Pancreas (tissue), 10 donors: ENCODE results near the gene FMNL3. TPM values are rescaled to one million over a fixed set of nuclear protein-coding genes. Genes with fewer than 3 reads are reported as not detected.

Experiments
- ATAC-seq, 4 donors: fragments of 200-7000 bp; cut with Tn5 transposase; one replicate each; pipeline versions ENCODE4 v1.8.0 to v1.9.1; 2020; ENCODE audit warnings: mild to moderate bottlenecking in 4 of 4, moderate library complexity in 4 of 4
- DNase-seq, 6 donors: peaks; one replicate each; pipeline ENCODE4 v3.0.0-alpha.2; 2020
- FAIRE-seq: peaks from 2 replicates; lab custom pipeline; 2012; peaks lifted over from hg19 to GRCh38; lab: Jason Lieb, UNC
- H3K27ac ChIP-seq, 4 donors: fragments of 200-600 bp; sonication (generic); 1 replicate in 3 of 4; 2 replicates in 1 of 4; pipeline versions ENCODE4 v1.5.0 to v1.8.0; 2020
- H3K27me3 ChIP-seq, 4 donors: fragments of 200-600 bp; one replicate each; pipeline ENCODE4 v1.8.0; 2021
- H3K36me3 ChIP-seq, 3 donors: fragments of 200-600 bp; sonication (generic) in 1 of 3; one replicate each; pipeline versions ENCODE4 v1.5.0 to v1.8.0; 2020 to 2021
- H3K4me1 ChIP-seq, 3 donors: fragments of 200-600 bp; one replicate each; pipeline ENCODE4 v1.8.0; 2021
- H3K4me3 ChIP-seq, 4 donors: fragments of 200-600 bp; sonication (generic) in 2 of 4; one replicate each; pipeline versions ENCODE4 v1.5.0 to v1.8.0; 2020 to 2021
- H3K9me3 ChIP-seq, 4 donors: fragments of 200-600 bp; one replicate each; pipeline ENCODE4 v1.8.0; 2021
- WGBS, 2 donors: extraction: QIAGEN DNeasy Blood & Tissue Kit; methylation state at CpG; one replicate each; pipeline ENCODE4 v1.1.7; 2013; 5-methylcytosine and 5-hydroxymethylcytosine counted together
- intact Hi-C, 3 donors: fragments of 100-400 bp; cut with DNase I; formaldehyde crosslinking; loops; one replicate each; pipeline versions ENCODE4 v1.11.1 to v1.14.2; 2022
- polyA plus RNA-seq, 2 donors: library from polyadenylated mRNA; stranded (reverse); fragments of 200-250 nt; gene quantifications; one replicate each; pipeline ENCODE4 v1.2.3, GENCODE V29; 2013
- total RNA-seq, 6 donors: library from RNA; stranded (reverse); fragmentation: NEBNext Ultra II Directional in 4 of 6; extraction: Animal tissue kit (Norgen Biotek cat#: 25700) in 4 of 6; gene quantifications; one replicate each; pipeline versions ENCODE4 v1.2.1 to v1.2.4, GENCODE V29; 2021 to 2023
- TF ChIP-seq, protein P1 (sequence below), 4 donors: fragments of 200-600 bp; sonication (generic) in 3 of 4; IDR thresholded peaks; one replicate each; pipeline versions ENCODE4 v1.5.0 to v1.8.0; 2021; ENCODE audit warnings: antibody characterized with exemption in 4 of 4
- donor health status: healthy with polysubstance abuse.
- donor health status: DM: no; HTN: no; CAD: no; lungs with moderate emphysema.
- donor health status: DM: no; HTN: no; CAD: no.
- donor health status: control.
- donor health status: control.
- donor health status: Bipolar disorder and iron deficiency.
- donor health status: DM: yes; HTN: yes; CAD: no.
- donor health status: DM: no; HTN: no; CAD: no.
- donor health status: DM: no; HTN: no; CAD: no.
- donor health status: DM: yes; HTN: yes; CAD: no.

FMNL3 gene
- total and polyA plus RNA-seq, 8 donors = 1.8 to 13.5 (median 3.0) TPM

DNA sequence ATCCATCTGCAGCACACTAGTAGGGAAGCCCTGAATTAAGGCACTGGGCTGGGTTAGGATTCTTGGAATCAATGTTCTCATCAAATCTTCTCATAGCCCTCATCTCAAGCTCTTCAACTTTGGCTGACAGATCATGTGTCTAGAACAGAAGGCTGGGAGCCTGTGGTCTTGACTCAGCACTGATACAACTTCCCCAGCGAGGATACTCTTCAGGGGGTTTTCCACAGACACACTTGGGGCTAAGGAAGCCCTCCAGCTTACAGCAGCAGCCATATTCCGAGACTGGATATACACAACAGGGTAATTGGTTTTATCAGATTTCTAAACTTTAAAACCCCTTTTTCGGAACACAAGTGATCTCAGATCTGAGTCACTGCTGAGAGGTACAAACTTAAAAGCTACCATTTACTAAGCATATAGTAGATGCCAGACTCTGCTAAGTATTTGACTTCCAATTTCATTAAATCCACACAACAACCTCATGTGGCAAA lies 3.5 kb downstream of the FMNL3 start:
- intact Hi-C loops = loop anchor here in 1 of 3 donors (10.0 kb wide), 1 partner anchor 59 kb away; no protein-coding TSS in a partner anchor
- TF ChIP-seq, protein P1, sequence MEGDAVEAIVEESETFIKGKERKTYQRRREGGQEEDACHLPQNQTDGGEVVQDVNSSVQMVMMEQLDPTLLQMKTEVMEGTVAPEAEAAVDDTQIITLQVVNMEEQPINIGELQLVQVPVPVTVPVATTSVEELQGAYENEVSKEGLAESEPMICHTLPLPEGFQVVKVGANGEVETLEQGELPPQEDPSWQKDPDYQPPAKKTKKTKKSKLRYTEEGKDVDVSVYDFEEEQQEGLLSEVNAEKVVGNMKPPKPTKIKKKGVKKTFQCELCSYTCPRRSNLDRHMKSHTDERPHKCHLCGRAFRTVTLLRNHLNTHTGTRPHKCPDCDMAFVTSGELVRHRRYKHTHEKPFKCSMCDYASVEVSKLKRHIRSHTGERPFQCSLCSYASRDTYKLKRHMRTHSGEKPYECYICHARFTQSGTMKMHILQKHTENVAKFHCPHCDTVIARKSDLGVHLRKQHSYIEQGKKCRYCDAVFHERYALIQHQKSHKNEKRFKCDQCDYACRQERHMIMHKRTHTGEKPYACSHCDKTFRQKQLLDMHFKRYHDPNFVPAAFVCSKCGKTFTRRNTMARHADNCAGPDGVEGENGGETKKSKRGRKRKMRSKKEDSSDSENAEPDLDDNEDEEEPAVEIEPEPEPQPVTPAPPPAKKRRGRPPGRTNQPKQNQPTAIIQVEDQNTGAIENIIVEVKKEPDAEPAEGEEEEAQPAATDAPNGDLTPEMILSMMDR (IDR thresholded peaks at IDR 0.05) = no peak
- no peak for ATAC-seq
- H3K4me3 ChIP-seq = no peak overlapping the region
- H3K4me1 ChIP-seq = peaks cover 0 to 2% (median 0%) of the 10 kb centered on the region in 3 donors
- peaks cover 0 to 1% (median 0%) of the 10 kb centered on the region in 4 donors for H3K27me3 ChIP-seq
- no peak overlapping the region for H3K27ac ChIP-seq
- WGBS, 2 donors = 62 to 73% methylated on average over 3 of the region's 3 CpGs
- no peak for FAIRE-seq
- H3K36me3 ChIP-seq = no peaks in the 10 kb centered on the region
- no peaks in the 10 kb centered on the region for H3K9me3 ChIP-seq
- DNase-seq = no peak

DNA sequence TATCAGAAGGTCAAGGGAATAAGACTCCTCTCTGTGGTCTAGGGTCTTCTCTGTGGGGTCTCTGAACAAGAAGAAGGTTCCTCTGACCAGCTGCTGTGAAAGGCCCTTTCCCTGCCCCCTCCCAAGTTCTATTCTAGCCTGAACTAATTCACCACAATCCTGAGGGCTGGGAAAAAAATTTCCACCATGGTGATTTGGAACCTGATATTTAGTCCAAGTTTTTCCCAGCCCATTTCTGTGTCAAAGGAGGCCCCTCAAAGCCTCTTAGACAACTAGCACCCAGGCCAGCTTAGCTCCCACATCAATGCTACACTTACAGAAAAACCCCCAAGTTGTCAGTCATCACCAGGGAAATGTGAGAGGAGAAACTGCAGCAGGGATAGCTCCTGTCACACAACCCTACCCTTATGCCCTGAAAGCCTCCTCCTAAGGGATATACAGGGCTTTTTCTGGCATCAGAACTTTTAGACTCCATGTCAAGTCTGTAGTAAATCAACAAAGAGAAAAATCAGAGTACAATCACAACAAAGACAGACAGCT lies 4.5 kb downstream of the FMNL3 start:
- Histone ChIP-seq H3K36me3 (no peaks in the 10 kb centered on the region), H3K4me1 (peaks cover 0 to 2% (median 0%) of the 10 kb centered on the region in 3 donors), H3K27me3 (no peaks in the 10 kb centered on the region), H3K9me3 (no peaks in the 10 kb centered on the region), H3K27ac (no peak overlapping the region), H3K4me3 (no peak overlapping the region)
- FAIRE-seq = no peak
- no peak for DNase-seq
- TF ChIP-seq, protein P1 (IDR thresholded peaks at IDR 0.05) = no peak
- no peak for ATAC-seq
- intact Hi-C loops = loop anchor here in 1 of 3 donors (10.0 kb wide), 1 partner anchor 58 kb away; no protein-coding TSS in a partner anchor

DNA sequence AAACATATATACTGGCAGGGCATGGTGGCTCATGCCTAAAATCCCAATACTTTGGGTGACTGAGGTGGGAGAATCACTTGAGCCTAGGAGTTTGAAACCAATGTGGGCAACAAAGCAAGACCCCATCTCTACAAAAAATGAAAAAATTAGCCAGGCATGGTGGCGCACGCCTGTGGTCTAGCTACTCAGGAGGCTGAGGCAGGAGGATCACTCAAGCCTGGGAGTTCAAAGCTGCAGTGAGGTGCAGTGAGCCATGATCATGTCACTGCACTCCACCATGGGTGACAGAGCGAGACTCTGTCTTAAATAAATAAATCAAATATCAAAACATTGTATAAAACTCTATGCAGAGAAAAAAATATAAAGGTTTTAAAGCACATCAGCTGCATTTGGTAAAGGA lies 5.2 kb downstream of the FMNL3 start:
- Histone ChIP-seq H3K27ac (no peak overlapping the region), H3K36me3 (no peaks in the 10 kb centered on the region), H3K4me1 (peaks cover 0 to 2% (median 0%) of the 10 kb centered on the region in 3 donors), H3K4me3 (no peak overlapping the region), H3K27me3 (no peaks in the 10 kb centered on the region), H3K9me3 (no peaks in the 10 kb centered on the region)
- FAIRE-seq = no peak
- TF ChIP-seq, protein P1 (IDR thresholded peaks at IDR 0.05) = no peak
- 86 to 89% methylated on average over 3 of the region's 3 CpGs for WGBS, 2 donors
- no peak for DNase-seq
- intact Hi-C loops = loop anchor here in 1 of 3 donors (10.0 kb wide), 1 partner anchor 57 kb away; no protein-coding TSS in a partner anchor
- ATAC-seq = no peak

DNA sequence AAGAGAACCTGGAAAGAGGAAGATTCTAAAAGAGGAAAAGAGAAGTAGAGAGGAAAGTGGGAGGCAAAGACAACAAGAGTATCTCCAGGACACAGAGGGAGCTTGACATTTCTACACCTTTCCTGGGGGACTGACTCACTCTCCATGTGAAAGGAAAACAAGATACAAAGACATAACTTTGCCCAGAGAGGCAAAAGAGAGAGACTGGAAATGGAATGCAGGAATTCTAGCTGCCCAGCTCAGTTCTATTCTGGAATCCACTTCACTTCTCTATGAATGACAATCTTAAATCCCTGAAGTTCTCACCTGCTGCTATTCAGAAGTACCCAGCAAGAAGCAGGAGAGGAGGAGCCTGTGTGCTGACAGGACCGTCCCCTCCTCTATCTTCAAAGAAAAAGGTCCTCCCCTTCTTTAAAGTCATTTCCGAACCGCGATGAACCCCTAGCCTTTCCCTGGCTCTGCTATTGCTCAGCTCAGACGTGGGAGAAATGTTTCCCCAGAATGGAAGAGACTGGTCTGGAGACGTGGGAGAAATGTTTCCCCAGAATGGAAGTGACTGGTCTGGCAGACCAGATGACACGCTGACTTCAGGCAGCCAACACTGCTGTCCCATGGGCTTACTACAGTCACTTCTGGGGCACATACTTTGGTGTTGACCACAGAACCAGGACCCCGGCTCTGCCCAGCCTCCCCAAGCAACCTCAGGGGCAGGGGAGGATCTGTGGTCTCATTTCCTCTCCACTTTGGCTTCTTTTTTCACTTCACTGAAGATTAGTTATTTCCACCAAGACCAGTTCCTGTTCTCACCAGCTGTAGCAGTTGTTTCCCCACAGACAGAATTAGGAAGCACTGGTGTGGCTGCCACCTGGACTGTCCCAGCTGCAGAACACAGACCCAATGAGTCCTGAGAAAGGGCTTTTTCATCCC lies 8.3 kb downstream of the FMNL3 start:
- FAIRE-seq (no peak), ATAC-seq (peak in 3 of 4 donors; percentile 24 to 70 (median 67)), DNase-seq (no peak)
- Histone ChIP-seq H3K4me3 (no peak overlapping the region), H3K27ac (peak overlapping the region in 1 of 4 donors; percentile 25), H3K4me1 (peaks cover 0 to 2% (median 0%) of the 10 kb centered on the region in 3 donors), H3K27me3 (no peaks in the 10 kb centered on the region), H3K9me3 (no peaks in the 10 kb centered on the region), H3K36me3 (no peaks in the 10 kb centered on the region)
- WGBS, 2 donors = 17% methylated on average over 8 of the region's 8 CpGs
- intact Hi-C loops = no loop called here
- TF ChIP-seq, protein P1 (IDR thresholded peaks at IDR 0.05) = no peak
